ENCODE results near the gene CD226.

DNA sequence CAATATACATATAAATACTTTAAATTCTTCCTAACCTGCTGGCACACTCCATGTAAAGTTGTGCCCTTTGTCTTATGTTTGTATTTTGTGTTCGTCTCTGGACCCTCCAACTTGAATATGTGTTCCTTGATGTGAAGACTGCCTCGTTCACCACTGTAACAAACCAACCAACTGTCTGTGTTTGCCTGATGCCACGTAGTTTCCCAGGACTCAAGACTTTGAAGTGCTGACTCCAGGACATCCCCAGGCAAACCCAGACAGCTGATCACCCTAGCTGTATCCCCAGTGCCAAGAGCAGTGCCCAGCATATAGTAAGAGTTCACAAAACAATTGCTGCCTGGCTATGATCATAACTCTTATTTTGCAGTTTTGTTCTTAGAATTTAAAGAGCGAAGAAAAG is 15.5 kb upstream of the CD226 start:
- TF ChIP-seq GATAD2B (conservative IDR thresholded peaks at IDR 0.05; ENCODE audit: low read depth) (no peak), TAF1 (IDR thresholded peaks at IDR 0.05; ENCODE audit: borderline replicate concordance, low read depth, low read length) (no peak), CTCF (IDR thresholded peaks at IDR 0.05 in 2 of 3, conservative IDR thresholded peaks at IDR 0.05 in 1 of 3; ENCODE audit: control insufficient read depth in 2 of 3, extremely low read depth in 1 of 3, insufficient read depth in 1 of 3, low read depth in 3 of 3, low read length in 3 of 3) (no peak), POLR2AphosphoS5 (IDR thresholded peaks at IDR 0.05; ENCODE audit: low read length) (no peak), NBN (IDR thresholded peaks at IDR 0.05) (no peak)
